ENCODE measurements around the gene PILRB. TPM values are rescaled to one million over a fixed set of nuclear protein-coding genes. Genes with fewer than 3 reads are reported as not detected.
A peak's percentile ranks its signal among the peaks of the same experiment; 100 is the strongest.
"Not testable (repeated sequence)": the region's sequence is repeated elsewhere in the genome, so short reads cannot be mapped to it uniquely, and the experiment has no call there.

Gene PILRB
- total RNA-seq, 1 donor from 2014 or later: 62.6 TPM

GRCh38 chr7:100378114-100378755 lies 20.3 kb downstream of the PILRB start:
- H3K9me3 Mint-ChIP-seq (ENCODE audit: unreplicated experiment): peaks cover 2% of the 10 kb centered on the region
- H3K4me1 Mint-ChIP-seq (ENCODE audit: low read depth, unreplicated experiment): no peaks in the 10 kb centered on the region
- no peak for DNase-seq
- no peak for TF ChIP-seq CTCF (IDR thresholded peaks at IDR 0.05; ENCODE audit: partially characterized antibody, unreplicated experiment)
- no peak overlapping the region for H3K27ac Mint-ChIP-seq (ENCODE audit: unreplicated experiment)
- peaks cover 7% of the 10 kb centered on the region for H3K27me3 Mint-ChIP-seq (ENCODE audit: unreplicated experiment)
- no peaks in the 10 kb centered on the region for H3K36me3 Mint-ChIP-seq (ENCODE audit: unreplicated experiment)
- H3K4me3 Mint-ChIP-seq (ENCODE audit: unreplicated experiment): peak overlapping the region; percentile 30

GRCh38 chr7:100380196-100380595 lies 22.3 kb downstream of the PILRB start:
- H3K36me3 Mint-ChIP-seq (ENCODE audit: unreplicated experiment): peaks cover 4% of the 10 kb centered on the region
- DNase-seq: no peak
- H3K4me1 Mint-ChIP-seq (ENCODE audit: low read depth, unreplicated experiment): no peaks in the 10 kb centered on the region
- peaks cover 4% of the 10 kb centered on the region for H3K27me3 Mint-ChIP-seq (ENCODE audit: unreplicated experiment)
- peaks cover 5% of the 10 kb centered on the region for H3K9me3 Mint-ChIP-seq (ENCODE audit: unreplicated experiment)
- no peak for TF ChIP-seq CTCF (IDR thresholded peaks at IDR 0.05; ENCODE audit: partially characterized antibody, unreplicated experiment)
- no peak overlapping the region for H3K4me3 Mint-ChIP-seq (ENCODE audit: unreplicated experiment)
- no peak overlapping the region for H3K27ac Mint-ChIP-seq (ENCODE audit: unreplicated experiment)

GRCh38 chr7:100381531-100382233 lies 23.8 kb downstream of the PILRB start:
- not testable (repeated sequence) for H3K36me3 Mint-ChIP-seq (ENCODE audit: unreplicated experiment); H3K4me3 Mint-ChIP-seq (ENCODE audit: unreplicated experiment); H3K4me1 Mint-ChIP-seq (ENCODE audit: low read depth, unreplicated experiment); DNase-seq; H3K9me3 Mint-ChIP-seq (ENCODE audit: unreplicated experiment); H3K27ac Mint-ChIP-seq (ENCODE audit: unreplicated experiment); H3K27me3 Mint-ChIP-seq (ENCODE audit: unreplicated experiment)

- peak overlapping the region; percentile 1 for H3K4me3 Mint-ChIP-seq (ENCODE audit: unreplicated experiment)
Observed at GRCh38 chr7:100382234-100382853, 24.4 kb downstream of the PILRB start.

GRCh38 chr7:100384628-100385294 lies 26.8 kb downstream of the PILRB start:
- Mint-ChIP-seq H3K4me1 (ENCODE audit: low read depth, unreplicated experiment) (peaks cover 6% of the 10 kb centered on the region), H3K36me3 (ENCODE audit: unreplicated experiment) (peaks cover 4% of the 10 kb centered on the region), H3K9me3 (ENCODE audit: unreplicated experiment) (peaks cover 3% of the 10 kb centered on the region), H3K27ac (ENCODE audit: unreplicated experiment) (no peak overlapping the region), H3K4me3 (ENCODE audit: unreplicated experiment) (no peak overlapping the region), H3K27me3 (ENCODE audit: unreplicated experiment) (peaks cover 4% of the 10 kb centered on the region)
- DNase-seq: no peak
- TF ChIP-seq CTCF (IDR thresholded peaks at IDR 0.05; ENCODE audit: partially characterized antibody, unreplicated experiment): no peak

More at GRCh38 chr7:100382234-100382853, 24.4 kb downstream of the PILRB start:
- H3K36me3 Mint-ChIP-seq (ENCODE audit: unreplicated experiment); H3K27me3 Mint-ChIP-seq (ENCODE audit: unreplicated experiment); H3K4me1 Mint-ChIP-seq (ENCODE audit: low read depth, unreplicated experiment); H3K27ac Mint-ChIP-seq (ENCODE audit: unreplicated experiment); DNase-seq; H3K9me3 Mint-ChIP-seq (ENCODE audit: unreplicated experiment): not testable (repeated sequence)

All from glutamatergic neuron (in vitro differentiated cells).